ENCODE results near the gene C5orf24.
"Not testable (repeated sequence)": the region's sequence is repeated elsewhere in the genome, so short reads cannot be mapped to it uniquely, and the experiment has no call there.

C5orf24 gene

DNA sequence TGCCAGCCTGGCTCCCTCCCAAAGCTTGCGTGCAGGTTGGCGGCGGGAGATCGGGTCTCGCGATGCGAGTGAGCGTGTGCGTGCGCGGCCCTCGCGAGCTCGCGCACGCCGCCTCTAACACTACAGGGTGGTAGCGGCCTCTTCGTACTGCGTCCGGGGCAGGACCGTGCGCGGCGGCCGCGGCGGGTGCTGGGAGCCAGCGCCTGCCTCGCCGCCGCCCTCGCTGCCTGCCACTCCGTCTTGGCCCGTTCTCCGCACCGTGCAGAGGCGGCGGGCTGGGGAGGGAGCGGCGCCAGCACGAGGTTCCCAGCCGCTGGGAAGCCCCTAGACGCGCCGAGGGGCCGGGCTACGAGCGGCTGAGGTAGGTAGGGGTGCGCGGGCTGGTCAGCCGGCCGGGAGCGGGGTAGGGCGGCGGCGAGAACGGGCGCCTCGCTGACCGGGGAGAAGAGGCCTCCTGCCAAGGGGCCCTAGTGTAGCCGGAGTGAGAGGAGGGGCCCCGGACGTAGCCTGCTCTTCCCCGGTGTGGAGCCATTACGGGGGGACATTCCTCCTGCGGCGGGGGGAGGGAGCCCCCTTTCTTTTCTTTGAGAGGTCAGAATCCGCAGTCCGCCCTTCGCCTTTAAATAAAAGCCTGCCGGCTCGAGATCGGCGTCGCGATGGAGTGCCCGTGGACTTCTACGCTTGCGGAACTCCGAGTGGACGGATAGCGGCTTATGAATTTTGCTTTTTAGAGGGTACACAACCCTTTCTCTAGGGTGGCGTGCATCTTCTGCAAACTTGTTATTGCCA lies at the start of gene C5orf24:
TSS of gene C5orf24 (plus strand) at position 117 of the 789 bp plus-strand sequence. CDS start 8,933 bp downstream, outside the sequence.
- Mint-ChIP-seq H3K9me3 (no peaks in the 10 kb centered on the region), H3K4me1 (peaks cover 19% of the 10 kb centered on the region)
- peak; percentile 98 for ATAC-seq

DNA sequence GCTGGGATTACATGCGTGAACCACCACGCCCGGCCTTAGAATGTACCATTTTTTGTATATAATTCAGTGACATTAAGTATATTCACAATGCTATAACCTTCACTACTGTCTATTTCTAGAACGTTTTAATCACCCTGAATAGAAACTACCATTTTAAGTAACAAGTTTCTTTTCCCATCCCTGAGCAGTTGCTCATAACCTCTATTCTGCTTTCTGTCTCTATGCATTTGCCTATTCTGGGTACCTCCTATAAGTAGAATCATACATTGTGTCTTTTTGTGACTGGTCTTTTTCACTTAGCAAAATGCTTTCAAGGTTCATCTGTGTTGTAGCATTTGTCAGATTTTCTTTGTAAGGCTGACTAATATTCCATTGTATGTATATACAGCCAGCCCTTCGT lies 47.3 kb upstream of the C5orf24 start:
- Mint-ChIP-seq H3K27ac (no peak overlapping the region), H3K9me3 (no peaks in the 10 kb centered on the region), H3K4me3 (no peak overlapping the region), H3K4me1 (no peaks in the 10 kb centered on the region), H3K36me3 (peaks cover 99% of the 10 kb centered on the region)
- ATAC-seq (peak; percentile 80), DNase-seq (ENCODE audit: low spot score in 2 of 2) (no peak)

More for the DNA sequence above, at the start of gene C5orf24:
- peaks cover 68% of the 10 kb centered on the region for H3K36me3 Mint-ChIP-seq
- H3K27ac Mint-ChIP-seq, result peak within 1 kb of the TSS; percentile 99
- H3K4me3 Mint-ChIP-seq, result peak within 1 kb of the TSS; percentile 92
- DNase-seq (ENCODE audit: low spot score in 2 of 2), result peak; percentile 81 to 93

GRCh38 chr5:134803821-134804220 lies 41.9 kb upstream of the C5orf24 start:
- ATAC-seq (no peak), DNase-seq (ENCODE audit: low spot score in 2 of 2) (no peak)
- Mint-ChIP-seq H3K36me3 (peaks cover 98% of the 10 kb centered on the region), H3K4me1 (no peaks in the 10 kb centered on the region), H3K27ac (no peak overlapping the region), H3K4me3 (no peak overlapping the region), H3K9me3 (no peaks in the 10 kb centered on the region)

GRCh38 chr5:134813407-134813806 lies 32.4 kb upstream of the C5orf24 start:
- H3K27ac Mint-ChIP-seq, result peak overlapping the region; percentile 32

DNA sequence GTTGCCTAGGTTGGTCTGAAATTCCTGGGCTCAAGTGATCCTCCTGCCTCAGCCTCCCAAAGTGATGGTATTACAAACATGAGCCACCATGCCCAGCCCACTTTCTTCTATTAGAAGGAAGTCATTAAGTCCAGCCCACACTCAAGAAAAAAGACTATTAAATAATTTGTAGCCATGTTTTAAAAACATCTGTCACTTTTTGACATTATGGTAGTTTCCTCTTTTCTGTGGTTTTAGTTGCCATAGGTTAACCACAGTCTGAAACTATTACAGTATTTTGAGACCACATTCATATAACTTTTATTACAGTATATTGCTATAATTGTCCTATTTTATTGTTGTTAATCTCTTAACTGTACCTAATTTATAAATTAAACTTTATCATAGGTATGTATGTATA lies 31.9 kb upstream of the C5orf24 start:
- Mint-ChIP-seq H3K4me3 (no peak overlapping the region), H3K4me1 (peaks cover 6% of the 10 kb centered on the region), H3K27ac (peak overlapping the region; percentile 32), H3K36me3 (peaks cover 99% of the 10 kb centered on the region), H3K9me3 (no peaks in the 10 kb centered on the region)
- ATAC-seq (no peak), DNase-seq (ENCODE audit: low spot score in 2 of 2) (no peak)

More at GRCh38 chr5:134813407-134813806, 32.4 kb upstream of the C5orf24 start:
- H3K36me3 Mint-ChIP-seq, result peaks cover 99% of the 10 kb centered on the region
- ATAC-seq, result peak; percentile 73
- H3K9me3 Mint-ChIP-seq, result no peaks in the 10 kb centered on the region
- peaks cover 6% of the 10 kb centered on the region for H3K4me1 Mint-ChIP-seq
- no peak overlapping the region for H3K4me3 Mint-ChIP-seq
- DNase-seq (ENCODE audit: low spot score in 2 of 2), result no peak

- Mint-ChIP-seq H3K36me3 (peaks cover 100% of the 10 kb centered on the region), H3K4me3 (no peak overlapping the region), H3K4me1 (peaks cover 6% of the 10 kb centered on the region), H3K9me3 (no peaks in the 10 kb centered on the region), H3K27ac (no peak overlapping the region)
- ATAC-seq, result no peak
- no peak for DNase-seq (ENCODE audit: low spot score in 2 of 2)
Measured at GRCh38 chr5:134817006-134817405, 28.8 kb upstream of the C5orf24 start.

DNA sequence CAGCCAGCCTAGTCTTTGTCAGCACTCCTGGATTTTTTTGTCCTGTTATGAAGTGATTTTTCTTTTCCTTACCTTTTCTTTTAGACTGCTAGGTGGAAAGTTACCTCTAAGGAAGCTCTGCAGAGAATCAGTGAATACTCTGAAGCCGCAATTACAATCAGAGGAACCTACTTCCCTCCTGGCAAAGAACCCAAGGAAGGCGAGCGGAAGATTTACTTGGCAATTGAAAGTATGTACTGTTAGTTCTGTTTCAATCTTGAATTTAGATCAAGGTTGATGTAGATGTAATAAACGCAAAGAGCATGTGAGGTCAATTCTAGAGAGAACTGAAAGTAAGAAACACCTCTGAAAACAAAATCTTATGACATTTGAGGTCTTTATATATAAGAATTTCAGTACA lies 27.0 kb upstream of the C5orf24 start:
- Mint-ChIP-seq H3K27ac (no peak overlapping the region), H3K9me3 (no peaks in the 10 kb centered on the region), H3K36me3 (peaks cover 100% of the 10 kb centered on the region)

GRCh38 chr5:134819407-134819963 lies 26.3 kb upstream of the C5orf24 start:
- Mint-ChIP-seq H3K27ac (no peak overlapping the region), H3K4me3 (no peak overlapping the region), H3K4me1 (no peaks in the 10 kb centered on the region), H3K36me3 (peaks cover 100% of the 10 kb centered on the region), H3K9me3 (no peaks in the 10 kb centered on the region)
- DNase-seq (ENCODE audit: low spot score in 2 of 2) (no peak), ATAC-seq (no peak)

More for the DNA sequence above, 27.0 kb upstream of the C5orf24 start:
- no peaks in the 10 kb centered on the region for H3K4me1 Mint-ChIP-seq
- DNase-seq (ENCODE audit: low spot score in 2 of 2) (no peak), ATAC-seq (no peak)
- H3K4me3 Mint-ChIP-seq, result no peak overlapping the region

GRCh38 chr5:134821841-134822240 lies 23.9 kb upstream of the C5orf24 start:
- H3K4me1 Mint-ChIP-seq, result no peaks in the 10 kb centered on the region
- no peaks in the 10 kb centered on the region for H3K9me3 Mint-ChIP-seq
- no peak for DNase-seq (ENCODE audit: low spot score in 2 of 2)
- ATAC-seq, result no peak
- H3K4me3 Mint-ChIP-seq, result no peak overlapping the region
- H3K36me3 Mint-ChIP-seq, result peaks cover 93% of the 10 kb centered on the region
- no peak overlapping the region for H3K27ac Mint-ChIP-seq

- ATAC-seq (no peak), DNase-seq (ENCODE audit: low spot score in 2 of 2) (no peak)
- no peak overlapping the region for H3K4me3 Mint-ChIP-seq
- no peaks in the 10 kb centered on the region for H3K4me1 Mint-ChIP-seq
- no peaks in the 10 kb centered on the region for H3K9me3 Mint-ChIP-seq
- peaks cover 93% of the 10 kb centered on the region for H3K36me3 Mint-ChIP-seq
- H3K27ac Mint-ChIP-seq, result no peak overlapping the region
Measured at GRCh38 chr5:134824681-134825080, 21.1 kb upstream of the C5orf24 start.

- Mint-ChIP-seq H3K27ac (no peak overlapping the region), H3K4me3 (no peak overlapping the region), H3K4me1 (no peaks in the 10 kb centered on the region), H3K9me3 (no peaks in the 10 kb centered on the region), H3K36me3 (peaks cover 93% of the 10 kb centered on the region)
- DNase-seq (ENCODE audit: low spot score in 2 of 2) (no peak), ATAC-seq (no peak)
Measured at GRCh38 chr5:134825212-134825611, 20.6 kb upstream of the C5orf24 start.

- Mint-ChIP-seq H3K4me1 (no peaks in the 10 kb centered on the region), H3K4me3 (no peak overlapping the region), H3K9me3 (no peaks in the 10 kb centered on the region), H3K36me3 (peaks cover 88% of the 10 kb centered on the region), H3K27ac (peak overlapping the region; percentile 10)
- DNase-seq (ENCODE audit: low spot score in 2 of 2), result no peak
- ATAC-seq, result no peak
Measured at GRCh38 chr5:134833340-134834032, 12.3 kb upstream of the C5orf24 start.

GRCh38 chr5:134835623-134836022 lies 10.1 kb upstream of the C5orf24 start:
- ATAC-seq (no peak), DNase-seq (ENCODE audit: low spot score in 2 of 2) (no peak)
- Mint-ChIP-seq H3K4me3 (no peak overlapping the region), H3K27ac (no peak overlapping the region), H3K4me1 (no peaks in the 10 kb centered on the region), H3K9me3 (no peaks in the 10 kb centered on the region), H3K36me3 (peaks cover 90% of the 10 kb centered on the region)

DNA sequence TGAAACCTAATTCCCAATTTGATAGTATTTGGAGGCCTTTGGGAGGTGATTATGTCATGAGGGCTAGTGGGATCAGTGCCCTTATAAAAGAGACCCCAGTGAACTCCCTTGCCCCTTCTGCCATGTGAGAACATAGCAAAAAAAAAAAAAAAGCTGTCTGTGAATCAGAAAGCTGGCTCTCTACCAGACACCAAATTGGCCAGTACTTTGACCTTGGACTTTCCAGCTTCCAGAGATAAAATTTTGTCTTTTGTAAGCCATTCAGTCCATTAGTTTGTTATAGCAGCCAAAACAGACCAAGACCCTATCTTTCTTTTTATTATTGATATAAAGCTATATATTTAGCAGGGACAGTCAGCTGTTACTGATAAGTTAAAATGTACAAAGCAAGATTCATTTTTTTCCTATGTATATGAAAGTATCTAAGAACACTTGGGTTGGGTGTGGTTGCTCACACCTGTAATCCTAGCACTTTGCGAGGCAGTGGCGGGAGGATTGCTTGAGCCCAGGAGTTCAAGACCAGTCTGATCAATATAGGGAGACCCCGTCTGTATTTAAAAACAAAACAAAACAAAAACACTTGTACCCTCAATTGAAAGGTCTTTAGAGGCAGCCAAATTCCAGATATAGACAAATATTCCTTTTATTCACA lies 8.1 kb upstream of the C5orf24 start:
- Mint-ChIP-seq H3K4me3 (no peak overlapping the region), H3K27ac (no peak overlapping the region), H3K4me1 (no peaks in the 10 kb centered on the region), H3K36me3 (peaks cover 79% of the 10 kb centered on the region), H3K9me3 (no peaks in the 10 kb centered on the region)
- DNase-seq (ENCODE audit: low spot score in 2 of 2) (no peak), ATAC-seq (no peak)

GRCh38 chr5:134838361-134838760 lies 7.4 kb upstream of the C5orf24 start:
- not testable (repeated sequence) for ATAC-seq; DNase-seq (ENCODE audit: low spot score in 2 of 2); H3K9me3 Mint-ChIP-seq; H3K4me3 Mint-ChIP-seq; H3K4me1 Mint-ChIP-seq; H3K27ac Mint-ChIP-seq
- peaks cover 72% of the 10 kb centered on the region for H3K36me3 Mint-ChIP-seq
